HFF-Myc (cell line): ENCODE data around the gene EXD3.
"Not testable (repeated sequence)": the region's sequence is repeated elsewhere in the genome, so short reads cannot be mapped to it uniquely, and the experiment has no call there.

Experiments used
- DNase-seq: peaks from one replicate; pipeline ENCODE4 v3.0.0-alpha.2; 2011; ENCODE audit warnings: low read depth; ENCODE audit errors: extremely low read depth
- H3K4me3 ChIP-seq: replicated peaks from 2 replicates; pipeline ENCODE4 v1.5.1; 2011; ENCODE audit warnings: low read depth, mild to moderate bottlenecking, control low read depth, low read length
- TF ChIP-seq, protein P1 (sequence below): IDR thresholded peaks from 2 replicates; pipeline ENCODE4 v1.5.1; 2012; ENCODE audit warnings: mild to moderate bottlenecking, low read depth, low read length, control low read depth; ENCODE audit errors: missing control alignments

Gene EXD3

DNA sequence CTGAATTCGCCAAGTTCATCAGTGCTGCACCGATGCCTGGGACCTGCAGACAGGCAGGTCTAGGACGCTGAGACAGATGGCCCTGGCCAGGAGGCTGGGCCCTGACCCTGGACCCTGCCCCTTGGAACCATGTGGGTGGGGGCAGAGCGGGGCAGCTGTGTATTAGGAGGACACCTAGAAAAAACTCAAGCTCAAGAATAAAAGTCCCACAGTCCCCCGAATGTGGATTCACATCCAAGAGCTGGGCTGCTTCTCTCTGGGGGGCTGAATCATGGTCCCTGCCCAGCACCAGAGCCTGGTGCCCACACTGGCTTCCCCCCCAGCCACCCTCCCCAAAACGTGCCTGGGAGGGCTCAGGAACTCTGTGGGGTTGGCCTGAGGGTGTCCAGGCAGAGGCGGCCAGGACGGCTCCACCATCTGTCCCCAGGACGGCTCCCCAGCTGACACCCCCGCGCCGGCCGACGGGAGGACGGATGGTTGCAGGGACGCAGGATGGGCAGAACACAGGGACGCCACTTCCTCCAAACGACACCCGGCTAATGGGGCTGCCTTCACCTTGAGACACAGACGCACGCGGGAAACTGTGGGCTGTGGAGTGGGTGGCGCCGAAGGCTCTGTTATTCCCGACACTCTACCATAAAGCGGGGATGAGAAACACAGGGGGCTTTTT, 34.9 kb downstream of the EXD3 start:
- TF ChIP-seq, protein P1, sequence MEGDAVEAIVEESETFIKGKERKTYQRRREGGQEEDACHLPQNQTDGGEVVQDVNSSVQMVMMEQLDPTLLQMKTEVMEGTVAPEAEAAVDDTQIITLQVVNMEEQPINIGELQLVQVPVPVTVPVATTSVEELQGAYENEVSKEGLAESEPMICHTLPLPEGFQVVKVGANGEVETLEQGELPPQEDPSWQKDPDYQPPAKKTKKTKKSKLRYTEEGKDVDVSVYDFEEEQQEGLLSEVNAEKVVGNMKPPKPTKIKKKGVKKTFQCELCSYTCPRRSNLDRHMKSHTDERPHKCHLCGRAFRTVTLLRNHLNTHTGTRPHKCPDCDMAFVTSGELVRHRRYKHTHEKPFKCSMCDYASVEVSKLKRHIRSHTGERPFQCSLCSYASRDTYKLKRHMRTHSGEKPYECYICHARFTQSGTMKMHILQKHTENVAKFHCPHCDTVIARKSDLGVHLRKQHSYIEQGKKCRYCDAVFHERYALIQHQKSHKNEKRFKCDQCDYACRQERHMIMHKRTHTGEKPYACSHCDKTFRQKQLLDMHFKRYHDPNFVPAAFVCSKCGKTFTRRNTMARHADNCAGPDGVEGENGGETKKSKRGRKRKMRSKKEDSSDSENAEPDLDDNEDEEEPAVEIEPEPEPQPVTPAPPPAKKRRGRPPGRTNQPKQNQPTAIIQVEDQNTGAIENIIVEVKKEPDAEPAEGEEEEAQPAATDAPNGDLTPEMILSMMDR = no peak
- no peak overlapping the region for H3K4me3 ChIP-seq
- DNase-seq = no peak

DNA sequence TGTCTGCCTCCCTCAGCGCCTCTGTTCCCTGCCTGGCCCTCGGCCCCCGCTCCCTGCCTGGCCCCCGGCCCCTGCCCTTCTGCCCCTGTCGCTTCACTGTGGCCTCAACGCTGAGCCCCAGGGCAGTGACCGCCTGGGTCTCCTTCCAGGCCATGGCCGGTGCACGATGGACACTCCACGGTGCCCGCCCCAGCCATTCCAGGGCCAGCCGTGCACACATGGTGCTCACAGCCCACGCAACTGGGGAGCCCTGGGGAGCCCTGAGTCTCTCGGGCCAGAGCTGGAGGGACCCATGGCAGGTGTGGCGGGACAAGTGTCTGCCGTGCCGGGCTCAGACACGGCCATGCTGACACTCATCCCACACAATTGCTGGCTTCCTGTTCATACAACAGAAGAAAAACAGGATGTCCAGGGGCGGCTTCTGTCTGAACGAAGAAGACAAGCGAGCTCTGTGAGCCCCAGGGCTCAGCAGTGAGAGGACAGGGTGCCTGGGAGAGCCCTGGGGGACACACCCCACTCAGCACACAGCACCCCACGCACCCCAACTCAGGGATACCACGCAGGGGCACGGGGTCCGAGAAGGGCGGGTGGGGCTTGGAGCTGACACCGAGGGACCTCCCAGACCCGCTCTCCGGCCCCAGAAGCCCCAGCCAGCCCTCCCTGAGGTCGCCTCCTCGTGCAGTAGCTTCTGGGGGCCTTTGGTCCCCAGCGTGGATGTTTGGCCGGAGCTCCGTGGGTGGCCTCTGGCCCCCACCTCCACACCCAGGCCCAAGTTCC, 35.7 kb downstream of the EXD3 start:
- DNase-seq = no peak
- TF ChIP-seq, protein P1 = no peak
- no peak overlapping the region for H3K4me3 ChIP-seq

DNA sequence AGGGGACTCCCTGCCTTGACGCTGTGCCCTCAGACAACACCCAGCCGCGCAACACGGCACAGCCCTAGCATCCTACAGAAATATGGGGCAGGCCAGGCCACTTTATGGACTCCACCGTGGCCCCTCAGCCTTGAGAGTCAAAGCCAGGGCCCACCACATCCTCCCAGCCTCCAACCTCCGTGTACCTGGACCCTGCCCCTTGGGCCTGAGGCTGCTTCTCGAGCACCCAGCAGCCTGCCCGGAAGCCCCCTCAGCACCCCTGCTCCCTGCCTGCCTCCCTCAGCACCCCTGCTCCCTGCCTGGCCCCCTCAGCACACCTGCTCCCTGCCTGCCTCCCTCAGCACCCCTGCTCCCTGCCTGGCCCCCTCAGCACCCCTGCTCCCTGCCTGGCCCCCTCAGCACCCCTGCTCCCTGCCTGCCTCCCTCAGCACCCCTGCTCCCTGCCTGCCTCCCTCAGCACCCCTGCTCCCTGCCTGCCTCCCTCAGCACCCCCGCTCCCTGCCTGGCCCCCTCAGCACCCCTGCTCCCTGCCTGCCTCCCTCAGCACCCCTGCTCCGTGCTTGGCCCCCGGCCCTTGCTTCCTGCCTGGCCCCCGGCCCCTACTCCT, 36.4 kb downstream of the EXD3 start:
- not testable (repeated sequence) for H3K4me3 ChIP-seq, DNase-seq

DNA sequence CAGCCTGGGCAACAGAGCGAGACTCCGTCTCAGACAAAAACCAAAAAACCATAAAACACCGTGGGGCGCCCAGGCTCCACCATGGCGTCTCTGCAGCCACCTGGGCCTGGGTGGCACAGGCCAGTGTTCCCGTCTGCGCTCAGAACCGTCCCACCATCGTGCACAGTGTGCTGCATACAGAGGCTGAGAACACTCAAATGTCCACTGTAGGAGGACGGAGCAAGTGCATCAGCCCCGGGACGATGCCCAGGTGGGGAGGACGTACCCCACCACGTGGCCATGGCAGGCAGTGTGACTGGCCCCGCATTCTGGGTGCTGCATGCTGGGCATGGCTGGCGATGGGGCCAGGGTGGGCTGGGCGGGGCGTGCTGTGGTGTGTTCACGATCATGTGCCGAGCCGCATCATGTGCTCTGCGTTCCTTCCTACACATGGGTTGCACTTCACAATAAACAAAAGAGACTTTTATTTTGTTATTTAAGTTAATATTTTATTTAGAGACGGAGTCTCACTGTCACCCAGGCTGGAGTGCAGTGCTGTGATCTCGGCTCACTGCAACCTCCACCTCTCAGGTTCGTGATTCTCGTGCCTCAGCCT, 37.8 kb downstream of the EXD3 start:
- DNase-seq = no peak
- no peak overlapping the region for H3K4me3 ChIP-seq
- TF ChIP-seq, protein P1 = no peak

DNA sequence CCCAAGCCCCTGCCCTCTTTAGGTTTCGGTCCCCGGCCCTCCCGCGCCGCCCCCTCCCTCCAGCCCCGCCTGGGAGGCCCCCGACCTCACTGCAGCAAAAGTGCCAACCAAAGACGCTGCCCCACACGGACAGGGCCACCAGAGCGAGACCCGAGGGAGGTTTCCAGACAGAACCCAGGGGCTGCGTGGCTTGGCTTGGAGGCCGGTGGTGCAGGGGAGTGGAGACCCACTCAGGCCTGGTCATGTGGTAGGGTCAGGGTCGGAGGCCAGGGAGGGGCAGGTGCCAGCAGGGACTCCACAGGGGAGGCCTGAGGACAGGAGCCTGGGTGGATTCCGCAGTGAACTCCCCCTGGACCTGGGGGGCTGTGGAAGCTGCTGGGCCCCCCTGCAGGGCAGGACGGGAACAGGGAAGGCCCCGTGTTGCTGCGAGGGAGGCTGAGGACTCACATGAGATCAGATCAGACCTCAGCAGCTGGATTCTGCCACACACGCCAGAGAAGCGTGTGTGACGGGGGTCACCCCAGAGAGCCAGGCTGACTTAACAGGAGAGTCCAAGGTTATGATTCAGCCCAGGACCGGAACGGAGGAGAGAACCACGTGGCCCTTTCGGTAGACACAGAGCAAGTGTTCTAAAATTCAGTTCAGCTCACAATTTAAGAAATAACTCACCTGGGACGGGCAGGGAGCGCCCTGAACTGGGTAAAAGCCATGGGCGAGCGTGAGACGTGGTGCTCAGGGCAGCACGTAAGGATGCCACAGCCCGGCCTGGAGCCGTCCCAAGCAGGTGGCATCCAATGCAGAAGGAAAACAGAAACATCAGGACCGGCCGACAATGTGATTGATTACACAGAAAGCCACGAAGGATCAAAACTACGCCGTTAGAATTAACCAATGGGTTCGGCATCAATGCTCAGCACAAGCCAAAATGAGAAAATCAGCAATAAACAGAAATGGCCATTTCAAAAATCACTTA, 38.9 kb downstream of the EXD3 start:
- TF ChIP-seq, protein P1 = no peak
- no peak for DNase-seq
- no peak overlapping the region for H3K4me3 ChIP-seq

DNA sequence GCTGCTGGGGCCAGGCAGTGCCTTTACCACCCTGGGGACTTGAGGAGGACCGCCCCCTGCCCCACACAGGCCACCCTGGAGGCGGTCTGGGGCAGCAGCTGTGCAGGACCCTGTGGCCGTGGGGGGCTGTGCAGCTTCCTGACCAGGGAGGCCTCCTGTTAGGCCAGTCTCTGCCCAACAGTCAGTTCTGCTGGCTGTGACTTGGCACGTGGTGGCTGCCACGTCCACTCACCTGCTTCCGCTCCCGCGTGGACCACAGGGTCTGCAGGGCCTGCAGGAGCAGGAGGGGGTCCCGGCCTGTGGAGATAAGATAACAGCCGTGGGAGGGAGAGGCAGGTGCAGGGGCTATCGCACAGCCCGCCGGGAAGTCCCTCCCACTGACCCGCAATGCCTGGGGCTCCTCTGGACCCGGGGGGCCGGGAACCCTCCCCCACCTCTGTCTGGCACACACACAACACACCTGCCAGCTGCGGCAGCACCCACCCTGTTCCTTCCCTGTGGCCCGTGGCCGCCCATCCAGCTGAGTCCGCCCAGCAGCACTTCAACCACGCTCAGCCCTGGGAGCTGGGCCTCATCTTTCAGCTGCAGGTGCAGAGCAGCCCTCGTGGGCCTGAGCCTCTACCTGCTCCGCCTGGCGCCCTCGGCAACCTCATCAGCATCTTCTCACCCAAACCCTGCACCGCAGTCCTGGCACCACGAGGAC, 39.7 kb downstream of the EXD3 start:
- DNase-seq = no peak
- H3K4me3 ChIP-seq = no peak overlapping the region
- TF ChIP-seq, protein P1 = no peak
